Mesendoderm (in vitro differentiated cells): ENCODE data around the gene GABRD.

ENCODE experiments used
- DNase-seq: peaks from one replicate; pipeline ENCODE4 v3.0.0; 2013
- H2AK5ac ChIP-seq: 2 replicates; pipeline ENCODE4 v1.6.1; 2013; ENCODE audit warnings: low read length, inconsistent platforms
- H2BK120ac ChIP-seq: 2 replicates; pipeline ENCODE4 v1.6.1; 2013; ENCODE audit warnings: low read depth, mild to moderate bottlenecking, low read length, moderate library complexity, mixed read lengths
- H2BK15ac ChIP-seq: replicated peaks from 2 replicates; pipeline ENCODE4 v1.6.1; 2013; ENCODE audit warnings: low read depth, mild to moderate bottlenecking, moderate library complexity
- H2BK5ac ChIP-seq: 2 replicates; pipeline ENCODE4 v1.6.1; 2013; ENCODE audit warnings: low read length, inconsistent platforms
- H3K18ac ChIP-seq: 2 replicates; pipeline ENCODE4 v1.6.1; 2013; ENCODE audit warnings: mild to moderate bottlenecking, low read length, mixed read lengths
- H3K23ac ChIP-seq: one replicate; pipeline ENCODE4 v1.6.1; 2013; ENCODE audit warnings: low read length
- H3K27ac ChIP-seq: 2 replicates; pipeline ENCODE4 v1.5.1; 2013; ENCODE audit warnings: low read depth, mild to moderate bottlenecking, inconsistent platforms, low read length, moderate library complexity
- H3K27me3 ChIP-seq: 2 replicates; pipeline ENCODE4 v1.6.1; 2013; ENCODE audit warnings: low read length, control low read depth, mild to moderate bottlenecking, inconsistent platforms; ENCODE audit not compliant: insufficient read depth, poor library complexity
- H3K36me3 ChIP-seq: 2 replicates; pipeline ENCODE4 v1.6.1; 2013; ENCODE audit warnings: low read length, inconsistent platforms; ENCODE audit not compliant: control insufficient read depth, insufficient read depth
- H3K4ac ChIP-seq: one replicate; pipeline ENCODE4 v1.6.1; 2013; ENCODE audit warnings: low read depth, mild to moderate bottlenecking, low read length, moderate library complexity
- H3K4me1 ChIP-seq: 2 replicates; pipeline ENCODE4 v1.6.1; 2013; ENCODE audit warnings: low read depth, low read length, inconsistent platforms; ENCODE audit not compliant: control insufficient read depth
- H3K4me2 ChIP-seq: 2 replicates; pipeline ENCODE4 v1.6.1; 2013; ENCODE audit warnings: low read length
- H3K4me3 ChIP-seq: 2 replicates; pipeline ENCODE4 v1.5.1; 2013; ENCODE audit warnings: mild to moderate bottlenecking, low read length
- H3K56ac ChIP-seq: one replicate; pipeline ENCODE4 v1.6.1; 2013; ENCODE audit warnings: low read length
- H3K79me1 ChIP-seq: 2 replicates; pipeline ENCODE4 v1.6.1; 2013; ENCODE audit warnings: low read length, inconsistent platforms
- H3K79me2 ChIP-seq: 2 replicates; pipeline ENCODE4 v1.6.1; 2013; ENCODE audit warnings: mild to moderate bottlenecking, low read length; ENCODE audit not compliant: control insufficient read depth, insufficient read depth
- H3K9ac ChIP-seq: 2 replicates; pipeline ENCODE4 v1.6.1; 2013; ENCODE audit warnings: low read length, inconsistent platforms
- H4K5ac ChIP-seq: one replicate; pipeline ENCODE4 v1.6.1; 2013; ENCODE audit warnings: low read length
- H4K8ac ChIP-seq: one replicate; pipeline ENCODE4 v1.6.1; 2013; ENCODE audit warnings: low read depth, mild to moderate bottlenecking, control low read depth, low read length, moderate library complexity
- WGBS: extraction: QIAGEN DNeasy Blood & Tissue Kit; methylation state at CpG from one replicate; pipeline ENCODE4 v1.1.7; 2013; ENCODE audit warnings: low lambda C conversion rate, missing lambda C conversion rate; ENCODE audit not compliant: insufficient coverage; ENCODE audit errors: extremely low coverage; 5-methylcytosine and 5-hydroxymethylcytosine counted together

GABRD gene

DNA sequence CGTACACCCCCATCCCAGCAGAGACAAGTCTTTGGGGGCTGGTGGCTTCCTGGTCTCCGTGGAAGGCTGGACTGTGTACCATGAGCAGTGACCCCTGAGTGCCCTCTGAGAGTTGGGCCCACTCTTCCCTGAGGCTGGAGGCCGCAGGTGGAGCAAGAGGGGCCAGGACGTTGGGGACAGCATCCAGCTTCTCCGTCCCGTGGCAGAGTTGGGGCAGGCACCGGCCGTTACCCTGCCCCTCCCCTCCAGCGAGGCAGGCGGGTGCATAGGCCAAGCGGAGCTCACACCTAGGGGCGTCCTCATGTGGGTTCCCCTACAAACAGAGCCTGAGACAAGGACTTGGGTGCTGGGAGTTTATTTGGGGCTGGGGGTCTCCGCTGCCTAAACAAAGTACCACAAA, 14.0 kb downstream of the GABRD start:
- no peak overlapping the region for H3K4ac ChIP-seq
- no peaks in the 10 kb centered on the region for H3K79me1 ChIP-seq
- no peaks in the 10 kb centered on the region for H3K27me3 ChIP-seq

GRCh38 chr1:2036287-2036686, 17.1 kb downstream of the GABRD start:
- Histone ChIP-seq H3K27ac (no peak overlapping the region), H2BK5ac (no peak overlapping the region), H3K23ac (no peak overlapping the region), H3K4me3 (no peak overlapping the region), H3K4ac (no peak overlapping the region), H3K79me1 (no peaks in the 10 kb centered on the region), H3K56ac (no peak overlapping the region), H2AK5ac (no peak overlapping the region), H3K36me3 (no peaks in the 10 kb centered on the region), H3K9ac (no peak overlapping the region), H4K8ac (no peak overlapping the region), H2BK15ac (no peak overlapping the region), H3K4me1 (no peaks in the 10 kb centered on the region), H4K5ac (no peak overlapping the region), H3K27me3 (no peaks in the 10 kb centered on the region), H3K79me2 (no peaks in the 10 kb centered on the region), H3K18ac (no peak overlapping the region), H2BK120ac (no peak overlapping the region), H3K4me2 (no peak overlapping the region)
- DNase-seq = no peak
- WGBS = no CpG with 5 or more reads among the region's 15 CpGs

More for the DNA sequence above, 14.0 kb downstream of the GABRD start:
- H4K5ac ChIP-seq = no peak overlapping the region
- DNase-seq = no peak
- H3K4me2 ChIP-seq = no peak overlapping the region
- H2BK15ac ChIP-seq = no peak overlapping the region
- no peaks in the 10 kb centered on the region for H3K4me1 ChIP-seq
- no peaks in the 10 kb centered on the region for H3K36me3 ChIP-seq
- no peak overlapping the region for H3K27ac ChIP-seq
- H3K18ac ChIP-seq = no peak overlapping the region
- no peak overlapping the region for H3K23ac ChIP-seq
- no peak overlapping the region for H2BK5ac ChIP-seq
- no peaks in the 10 kb centered on the region for H3K79me2 ChIP-seq
- no peak overlapping the region for H4K8ac ChIP-seq
- H3K56ac ChIP-seq = no peak overlapping the region
- H2AK5ac ChIP-seq = no peak overlapping the region
- H2BK120ac ChIP-seq = no peak overlapping the region
- WGBS = no CpG with 5 or more reads among the region's 13 CpGs
- no peak overlapping the region for H3K9ac ChIP-seq
- H3K4me3 ChIP-seq = no peak overlapping the region

DNA sequence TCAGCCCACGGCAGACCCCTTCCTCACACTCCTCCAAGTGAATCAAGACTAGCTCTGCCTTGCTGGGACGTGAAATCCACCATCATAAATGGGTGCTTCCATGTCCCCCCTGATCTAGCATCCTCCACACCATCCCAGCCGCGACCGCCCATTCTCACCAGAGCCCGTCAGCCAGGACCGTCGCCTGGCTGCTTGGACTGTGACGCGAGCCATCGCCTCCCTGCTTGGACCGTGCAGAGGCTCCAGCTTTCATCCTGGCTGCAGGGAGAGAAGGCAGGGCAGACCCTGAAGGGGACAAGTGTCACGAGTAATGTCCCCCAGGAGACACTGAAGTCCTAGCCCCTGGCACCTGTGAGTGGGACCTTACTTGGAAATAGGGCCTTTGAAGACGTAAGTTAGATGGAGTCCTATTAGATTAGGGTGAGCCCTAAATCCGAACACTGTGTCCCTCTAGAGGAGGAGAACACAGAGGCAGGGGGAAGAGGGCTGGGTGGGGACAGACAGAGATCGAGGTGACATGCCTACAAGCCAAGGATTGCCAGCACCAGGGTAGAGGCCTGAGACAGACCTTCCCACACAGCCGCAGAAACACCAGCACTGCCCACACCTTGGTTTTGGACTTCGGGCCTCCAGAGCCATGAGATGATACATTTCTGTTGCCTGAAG, 18.3 kb downstream of the GABRD start:
- Histone ChIP-seq H3K4me3 (no peak overlapping the region), H3K27me3 (no peaks in the 10 kb centered on the region), H2BK5ac (no peak overlapping the region), H3K56ac (no peak overlapping the region), H3K79me2 (no peaks in the 10 kb centered on the region), H3K9ac (no peak overlapping the region), H3K4me2 (no peak overlapping the region), H2BK15ac (no peak overlapping the region), H4K8ac (no peak overlapping the region), H3K4me1 (no peaks in the 10 kb centered on the region), H3K23ac (no peak overlapping the region), H3K36me3 (no peaks in the 10 kb centered on the region), H3K79me1 (no peaks in the 10 kb centered on the region), H2AK5ac (no peak overlapping the region), H3K4ac (no peak overlapping the region), H4K5ac (no peak overlapping the region), H2BK120ac (no peak overlapping the region), H3K27ac (no peak overlapping the region), H3K18ac (no peak overlapping the region)
- no CpG with 5 or more reads among the region's 18 CpGs for WGBS
- DNase-seq = no peak

- H3K9ac ChIP-seq = no peak overlapping the region
- H3K4me1 ChIP-seq = no peaks in the 10 kb centered on the region
- no peak overlapping the region for H4K5ac ChIP-seq
- H3K4me2 ChIP-seq = no peak overlapping the region
- no peak overlapping the region for H3K4me3 ChIP-seq
- no peaks in the 10 kb centered on the region for H3K79me2 ChIP-seq
- H2BK120ac ChIP-seq = no peak overlapping the region
- WGBS = no CpG with 5 or more reads among the region's 8 CpGs
- H2BK5ac ChIP-seq = no peak overlapping the region
- no peaks in the 10 kb centered on the region for H3K79me1 ChIP-seq
- H3K18ac ChIP-seq = no peak overlapping the region
- H3K56ac ChIP-seq = no peak overlapping the region
- no peak for DNase-seq
- no peaks in the 10 kb centered on the region for H3K36me3 ChIP-seq
- H3K27ac ChIP-seq = no peak overlapping the region
- no peaks in the 10 kb centered on the region for H3K27me3 ChIP-seq
- no peak overlapping the region for H4K8ac ChIP-seq
- H2BK15ac ChIP-seq = no peak overlapping the region
- H3K23ac ChIP-seq = no peak overlapping the region
- no peak overlapping the region for H2AK5ac ChIP-seq
- H3K4ac ChIP-seq = no peak overlapping the region
Observed at GRCh38 chr1:2038229-2038628, 19.1 kb downstream of the GABRD start.

DNA sequence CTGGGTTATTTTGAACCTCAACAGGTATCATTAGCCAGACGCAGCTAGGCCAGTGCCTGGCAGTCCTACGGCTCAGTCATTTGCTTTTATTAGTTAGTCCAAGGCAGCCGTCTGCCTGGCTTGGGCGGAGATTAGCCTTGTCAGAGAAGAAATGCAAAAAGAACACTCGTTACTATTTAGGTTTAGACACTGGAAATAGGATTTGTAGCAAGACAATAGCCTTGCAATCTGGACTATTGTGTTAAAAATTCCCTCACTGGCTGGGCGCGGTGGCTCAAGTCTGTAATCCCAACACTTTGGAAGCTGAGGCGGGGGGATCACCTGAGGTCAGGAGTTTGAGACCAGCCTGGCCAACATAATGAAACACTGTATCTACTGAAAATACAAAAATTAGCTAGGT, 20.1 kb downstream of the GABRD start:
- Histone ChIP-seq H3K4ac (no peak overlapping the region), H3K56ac (no peak overlapping the region), H3K18ac (no peak overlapping the region), H4K8ac (no peak overlapping the region), H2BK15ac (no peak overlapping the region), H4K5ac (no peak overlapping the region), H3K27ac (no peak overlapping the region), H3K23ac (no peak overlapping the region), H3K27me3 (no peaks in the 10 kb centered on the region), H2AK5ac (no peak overlapping the region), H3K4me2 (no peak overlapping the region), H3K4me1 (no peaks in the 10 kb centered on the region), H2BK120ac (no peak overlapping the region), H3K79me1 (no peaks in the 10 kb centered on the region), H3K4me3 (no peak overlapping the region), H3K79me2 (no peaks in the 10 kb centered on the region), H2BK5ac (no peak overlapping the region), H3K9ac (no peak overlapping the region), H3K36me3 (no peaks in the 10 kb centered on the region)
- DNase-seq = no peak
- no CpG with 5 or more reads among the region's 8 CpGs for WGBS

DNA sequence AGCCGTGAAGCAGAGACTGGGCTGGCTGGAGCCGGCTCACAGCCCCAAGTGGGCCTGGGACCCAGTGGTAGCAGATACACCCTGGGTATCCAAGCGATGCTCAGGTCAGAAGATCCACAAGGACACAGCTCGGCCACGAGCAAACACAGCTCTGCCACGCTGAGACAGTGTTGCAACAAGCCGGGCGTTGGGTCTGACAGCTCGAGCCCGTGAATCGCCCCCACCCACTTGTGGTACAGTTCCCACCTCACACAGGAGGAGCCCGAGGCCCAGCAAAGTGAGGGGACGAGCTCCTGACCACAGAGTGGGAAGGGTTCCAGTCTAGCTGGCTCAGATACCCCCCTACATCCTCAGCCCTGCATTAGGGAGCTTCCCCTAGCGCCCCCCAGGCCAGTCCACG, 22.2 kb downstream of the GABRD start:
- Histone ChIP-seq H3K4me2 (no peak overlapping the region), H3K79me2 (no peaks in the 10 kb centered on the region), H2AK5ac (no peak overlapping the region), H3K4me3 (no peak overlapping the region), H2BK5ac (no peak overlapping the region), H3K27me3 (no peaks in the 10 kb centered on the region), H3K79me1 (no peaks in the 10 kb centered on the region), H3K27ac (no peak overlapping the region), H2BK120ac (no peak overlapping the region), H3K4me1 (no peaks in the 10 kb centered on the region), H3K9ac (no peak overlapping the region), H2BK15ac (no peak overlapping the region), H3K36me3 (no peaks in the 10 kb centered on the region), H4K5ac (no peak overlapping the region), H3K4ac (no peak overlapping the region), H3K56ac (no peak overlapping the region), H4K8ac (no peak overlapping the region), H3K23ac (no peak overlapping the region), H3K18ac (no peak overlapping the region)
- no peak for DNase-seq
- no CpG with 5 or more reads among the region's 15 CpGs for WGBS
